SK-N-SH (cell line): Measurements from ENCODE around the gene TPD52L2. TPM values are rescaled to one million over a fixed set of nuclear protein-coding genes. Genes with fewer than 3 reads are reported as not detected.

Source experiments
- CTCF ChIA-PET: fragments of 300-600, 350-600 bp; formaldehyde crosslinking; extraction: SDS; loops from one replicate; lab custom pipeline; 2021; lab: Yijun Ruan, JAX
- POLR2A ChIA-PET: fragments of 350-600 bp; sonication (Branson Sonifier 250); formaldehyde crosslinking; extraction: SDS; loops from one replicate; lab custom pipeline; 2020; ENCODE audit warnings: antibody characterized with exemption, inconsistent platforms; lab: Yijun Ruan, JAX
- DNase-seq: peaks from one replicate; pipeline ENCODE4 v3.0.0; 2012
- H2AFZ ChIP-seq: fragments of 200-600 bp; sonication (generic); 2 replicates; pipeline ENCODE4 v1.8.1; 2016; ENCODE audit warnings: antibody characterized with exemption, mild to moderate bottlenecking, low read depth
- H3F3A ChIP-seq: fragments of 200-600 bp; sonication (generic); replicated peaks from 2 replicates; pipeline ENCODE3; 2016; ENCODE audit warnings: antibody characterized with exemption, mild to moderate bottlenecking; ENCODE audit not compliant: insufficient read depth
- H3K27ac ChIP-seq, 2 experiments: fragments of 200-500 bp in 1 of 2; fragments of 200-600 bp in 1 of 2; sonication (Bioruptor generic) in 1 of 2; sonication (generic), shearing (Covaris generic) in 1 of 2; 2 replicates each; pipeline versions ENCODE4 v1.5.1 to v1.6.1; 2014 to 2016; ENCODE audit warnings: low read depth in 2 of 2, inconsistent platforms in 1 of 2, low read length in 1 of 2, mild to moderate bottlenecking in 1 of 2, mixed read lengths in 1 of 2
- H3K27me3 ChIP-seq: fragments of 200-600 bp; sonication (generic), shearing (Covaris generic); 2 replicates; pipeline ENCODE4 v1.6.1; 2016; ENCODE audit warnings: mixed run types; ENCODE audit not compliant: insufficient read depth
- H3K36me3 ChIP-seq, 2 experiments: fragments of 200-500 bp in 1 of 2; fragments of 200-600 bp in 1 of 2; sonication (Bioruptor generic) in 1 of 2; sonication (generic) in 1 of 2; replicated peaks in 1 of 2; 2 replicates each; pipeline versions ENCODE3 to v1.5.1; 2014 to 2016; ENCODE audit warnings: low read length in 1 of 2, mild to moderate bottlenecking in 1 of 2; ENCODE audit not compliant: insufficient read depth in 2 of 2, control insufficient read depth in 1 of 2
- H3K4me1 ChIP-seq, 2 experiments: fragments of 200-500 bp in 1 of 2; fragments of 200-600 bp in 1 of 2; sonication (Bioruptor generic) in 1 of 2; sonication (generic), shearing (Covaris generic) in 1 of 2; 2 replicates each; pipeline versions ENCODE4 v1.5.1 to v1.6.1; 2014 to 2016; ENCODE audit warnings: low read depth in 1 of 2, low read length in 1 of 2, mixed run types in 1 of 2; ENCODE audit not compliant: insufficient read depth in 2 of 2, control insufficient read depth in 1 of 2
- H3K4me2 ChIP-seq: fragments of 200-600 bp; sonication (generic), shearing (Covaris generic); 2 replicates; pipeline ENCODE4 v1.6.1; 2017; ENCODE audit warnings: mixed run types
- H3K4me3 ChIP-seq, 2 experiments: fragments of 200-500 bp in 1 of 2; fragments of 200-600 bp in 1 of 2; sonication (Bioruptor generic) in 1 of 2; sonication (generic), shearing (Covaris generic) in 1 of 2; 2 replicates each; pipeline versions ENCODE4 v1.5.1 to v1.8.1; 2014 to 2016; ENCODE audit warnings: low read depth in 2 of 2, inconsistent platforms in 1 of 2, low read length in 1 of 2, mild to moderate bottlenecking in 1 of 2, mixed read lengths in 1 of 2, moderate library complexity in 1 of 2
- H3K79me2 ChIP-seq: fragments of 200-600 bp; sonication (generic); 2 replicates; pipeline ENCODE4 v1.8.1; 2017; ENCODE audit warnings: mild to moderate bottlenecking; ENCODE audit not compliant: insufficient read depth
- H3K9ac ChIP-seq: fragments of 200-600 bp; sonication (generic); 2 replicates; pipeline ENCODE4 v1.6.1; 2017; ENCODE audit warnings: mixed run types
- H3K9me2 ChIP-seq: fragments of 200-600 bp; sonication (generic); 2 replicates; pipeline ENCODE4 v1.6.1; 2017; ENCODE audit warnings: mixed run types
- H3K9me3 ChIP-seq: fragments of 200-600 bp; sonication (generic); 2 replicates; pipeline ENCODE4 v1.6.1; 2017; ENCODE audit warnings: mixed run types, mild to moderate bottlenecking, moderate library complexity
- H4K20me1 ChIP-seq: fragments of 200-600 bp; sonication (generic); 2 replicates; pipeline ENCODE4 v1.6.1; 2017; ENCODE audit warnings: mild to moderate bottlenecking, mixed run types; ENCODE audit not compliant: insufficient read depth
- CHD2 ChIP-seq: fragments of 150-350 bp; IDR thresholded peaks from 2 replicates; pipeline ENCODE4 v1.6.1; 2018; ENCODE audit warnings: low read length; ENCODE audit not compliant: partially characterized antibody
- EP300 ChIP-seq, 2 experiments: IDR thresholded peaks; 2 replicates each; pipeline versions ENCODE4 v1.4.0 to v1.6.1; 2012; ENCODE audit warnings: borderline replicate concordance in 1 of 2, low read depth in 1 of 2, low read length in 1 of 2
- FOSL2 ChIP-seq: IDR thresholded peaks from 2 replicates; pipeline ENCODE4 v1.4.0; 2012; ENCODE audit warnings: low read depth, mild to moderate bottlenecking, moderate library complexity, borderline replicate concordance
- FOXM1 ChIP-seq: IDR thresholded peaks from 2 replicates; pipeline ENCODE4 v1.4.0; 2012; ENCODE audit warnings: low read depth, mild to moderate bottlenecking
- GABPA ChIP-seq: IDR thresholded peaks from 2 replicates; pipeline ENCODE4 v1.4.0; 2012; ENCODE audit warnings: low read depth, mild to moderate bottlenecking
- JUND ChIP-seq: IDR thresholded peaks from 2 replicates; pipeline ENCODE4 v1.4.0; 2012
- MXI1 ChIP-seq: IDR thresholded peaks from 2 replicates; pipeline ENCODE4 v1.6.1; 2012; ENCODE audit warnings: mild to moderate bottlenecking, low read depth, low read length, improper control_type of control experiment
- NFIC ChIP-seq: IDR thresholded peaks from 2 replicates; pipeline ENCODE4 v1.4.0; 2012; ENCODE audit warnings: borderline replicate concordance
- NRF1 ChIP-seq: IDR thresholded peaks from 2 replicates; pipeline ENCODE4 v1.6.1; 2012; ENCODE audit warnings: low read depth, mild to moderate bottlenecking, low read length
- POLR2AphosphoS5 ChIP-seq: IDR thresholded peaks from 2 replicates; pipeline ENCODE4 v1.6.1; 2012; ENCODE audit warnings: low read depth, low read length
- RAD21 ChIP-seq: IDR thresholded peaks from 2 replicates; pipeline ENCODE4 v1.6.1; 2012; ENCODE audit warnings: mild to moderate bottlenecking, low read length
- RCOR1 ChIP-seq: fragments of 150-350 bp; IDR thresholded peaks from 2 replicates; pipeline ENCODE4 v1.6.1; 2017; ENCODE audit warnings: antibody characterized with exemption, low read length
- RXRA ChIP-seq: IDR thresholded peaks from 2 replicates; pipeline ENCODE4 v1.4.0; 2012; ENCODE audit warnings: low read depth, mild to moderate bottlenecking, borderline replicate concordance
- SIN3A ChIP-seq: IDR thresholded peaks from 2 replicates; pipeline ENCODE4 v1.6.1; 2012; ENCODE audit warnings: low read depth, mild to moderate bottlenecking, low read length, moderate library complexity, borderline replicate concordance
- TAF1 ChIP-seq: IDR thresholded peaks from 2 replicates; pipeline ENCODE4 v1.6.1; 2012; ENCODE audit warnings: low read depth, mild to moderate bottlenecking, low read length, moderate library complexity, borderline replicate concordance
- TCF12 ChIP-seq: IDR thresholded peaks from 2 replicates; pipeline ENCODE4 v1.4.0; 2012
- TEAD4 ChIP-seq: IDR thresholded peaks from 2 replicates; pipeline ENCODE4 v1.4.0; 2012; ENCODE audit warnings: mild to moderate bottlenecking, borderline replicate concordance; ENCODE audit not compliant: insufficient read depth
- YY1 ChIP-seq: IDR thresholded peaks from 2 replicates; pipeline ENCODE4 v1.4.0; 2012; ENCODE audit warnings: low read depth, mild to moderate bottlenecking
- WGBS: methylation state at CpG from one replicate; pipeline ENCODE4 v1.1.6; 2017; ENCODE audit warnings: low lambda C conversion rate; 5-methylcytosine and 5-hydroxymethylcytosine counted together
- polyA plus RNA-seq, 3 experiments: library from polyadenylated mRNA; depleted of rRNA; stranded (reverse); fragments of >200 nt; gene quantifications; 2 replicates each; pipeline ENCODE4 v1.2.3, GENCODE V29; 2012
- TF ChIP-seq, protein P1 (sequence below): fragments of 150-350 bp; IDR thresholded peaks from 2 replicates; pipeline ENCODE4 v1.6.1; 2016; ENCODE audit warnings: mild to moderate bottlenecking, low read depth, low read length
- TF ChIP-seq, protein P2 (sequence below): IDR thresholded peaks from 2 replicates; pipeline ENCODE4 v1.4.0; 2012; ENCODE audit warnings: low read depth, borderline replicate concordance
- TF ChIP-seq, protein P3 (sequence below): fragments of 200-600 bp; sonication (generic); IDR thresholded peaks from 2 replicates; pipeline ENCODE4 v1.6.1; 2017; ENCODE audit warnings: antibody characterized with exemption, mild to moderate bottlenecking, moderate library complexity
- TF ChIP-seq, protein P4 (sequence below): IDR thresholded peaks from 2 replicates; pipeline ENCODE4 v1.4.0; 2012; ENCODE audit warnings: low read depth
- TF ChIP-seq, protein P5 (sequence below): IDR thresholded peaks from 2 replicates; pipeline ENCODE4; 2012
- TF ChIP-seq, protein P6 (sequence below): IDR thresholded peaks from 2 replicates; pipeline ENCODE4 v1.6.1; 2012; ENCODE audit warnings: mild to moderate bottlenecking, low read depth, low read length, moderate library complexity

Gene TPD52L2
- 137 and 161 TPM in 2 replicates for polyA plus RNA-seq (2012; rRNA removed)
- 108 and 143 TPM in 2 replicates for polyA plus RNA-seq (2012; cell fraction: cytosol; rRNA removed)
- 139 and 148 TPM in 2 replicates for polyA plus RNA-seq (2012; cell fraction: nucleus; rRNA removed)

DNA sequence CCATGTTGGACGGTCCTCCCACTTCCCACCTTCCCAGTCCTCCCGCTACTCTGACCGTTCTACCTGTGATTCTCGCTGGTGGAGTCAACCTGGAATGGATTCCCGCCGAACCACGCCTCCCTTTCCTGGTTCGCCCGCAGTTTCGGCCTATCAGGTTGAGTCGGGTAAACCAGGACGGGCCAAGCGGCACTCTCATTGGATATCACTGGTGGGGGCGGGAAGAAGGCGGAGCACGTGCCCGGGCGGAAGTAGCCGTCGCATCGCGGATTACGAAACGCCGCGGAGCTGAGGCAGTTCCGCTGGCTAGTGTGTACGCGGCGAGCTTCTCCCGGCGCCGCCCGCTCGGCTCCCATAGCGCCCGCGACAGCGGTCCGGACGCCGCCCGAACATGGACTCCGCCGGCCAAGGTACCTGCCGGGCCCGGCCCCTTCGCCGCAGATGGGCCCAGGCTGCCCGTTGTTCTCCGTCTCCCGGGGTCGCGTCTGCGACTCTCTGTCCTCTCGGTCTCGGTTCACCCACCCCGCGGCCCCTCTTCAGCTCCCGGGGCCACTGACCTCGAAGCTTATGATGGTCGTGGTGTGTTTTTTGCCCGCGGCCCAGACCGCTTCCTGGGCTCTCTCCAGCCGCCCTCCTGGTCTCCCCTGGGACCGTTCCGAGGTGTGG is at the start of gene TPD52L2:
Gene TPD52L2, plus strand, starts transcription at position 293 of the 663 bp plus-strand sequence. Its CDS starts 96 bp downstream, at position 389.
- Histone ChIP-seq H3K36me3 (peaks cover 20 to 23% of the 10 kb centered on the region in 2 experiments), H2AFZ (peak within 1 kb of the TSS; percentile 87), H3F3A (peaks cover 3% of the 10 kb centered on the region), H3K79me2 (peaks cover 65% of the 10 kb centered on the region), H4K20me1 (0 out of 2 replicates have a peak, but pooled peaks cover 5% of the 10 kb centered on the region), H3K4me1 (peaks cover 0 to 11% of the 10 kb centered on the region in 2 experiments; a peak in 1 of 4 replicates), H3K9me3 (no peaks in the 10 kb centered on the region), H3K27ac (peak within 1 kb of the TSS; percentile 78 to 84), H3K9me2 (no peaks in the 10 kb centered on the region), H3K4me3 (peak within 1 kb of the TSS; percentile 78 to 97), H3K4me2 (peak within 1 kb of the TSS; percentile 98), H3K9ac (peak within 1 kb of the TSS; percentile 95), H3K27me3 (no peaks in the 10 kb centered on the region)
- 2% methylated on average over 24 of the region's 68 CpGs for WGBS
- ChIA-PET POLR2A (interaction anchor here (0.6 to 2.1 kb wide), 13 partner anchors 10 to 329 kb away, joined by 3 to 12 read pairs (median 3); partner anchors contain the start of genes PRPF6, STMN3 and TCEA2), CTCF (interaction anchor here (0.9 to 4.2 kb wide), 11 partner anchors 11 to 117 kb away, joined by 3 to 30 read pairs (median 4); partner anchors contain the start of gene PRPF6)
- DNase-seq = peak; percentile 98
- TF ChIP-seq FOSL2 = no peak
- peak; percentile 92 for TF ChIP-seq MXI1
- no peak for TF ChIP-seq RCOR1
- TF ChIP-seq, protein P1, sequence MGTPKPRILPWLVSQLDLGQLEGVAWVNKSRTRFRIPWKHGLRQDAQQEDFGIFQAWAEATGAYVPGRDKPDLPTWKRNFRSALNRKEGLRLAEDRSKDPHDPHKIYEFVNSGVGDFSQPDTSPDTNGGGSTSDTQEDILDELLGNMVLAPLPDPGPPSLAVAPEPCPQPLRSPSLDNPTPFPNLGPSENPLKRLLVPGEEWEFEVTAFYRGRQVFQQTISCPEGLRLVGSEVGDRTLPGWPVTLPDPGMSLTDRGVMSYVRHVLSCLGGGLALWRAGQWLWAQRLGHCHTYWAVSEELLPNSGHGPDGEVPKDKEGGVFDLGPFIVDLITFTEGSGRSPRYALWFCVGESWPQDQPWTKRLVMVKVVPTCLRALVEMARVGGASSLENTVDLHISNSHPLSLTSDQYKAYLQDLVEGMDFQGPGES = no peak
- peak; percentile 38; the same call in 1 of the 2 replicates for TF ChIP-seq TAF1
- TF ChIP-seq POLR2AphosphoS5 = peak; percentile 64
- TF ChIP-seq YY1 = peak; percentile 70; the same call in 1 of the 2 replicates
- TF ChIP-seq, protein P2, sequence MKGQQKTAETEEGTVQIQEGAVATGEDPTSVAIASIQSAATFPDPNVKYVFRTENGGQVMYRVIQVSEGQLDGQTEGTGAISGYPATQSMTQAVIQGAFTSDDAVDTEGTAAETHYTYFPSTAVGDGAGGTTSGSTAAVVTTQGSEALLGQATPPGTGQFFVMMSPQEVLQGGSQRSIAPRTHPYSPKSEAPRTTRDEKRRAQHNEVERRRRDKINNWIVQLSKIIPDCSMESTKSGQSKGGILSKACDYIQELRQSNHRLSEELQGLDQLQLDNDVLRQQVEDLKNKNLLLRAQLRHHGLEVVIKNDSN = peak; percentile 90
- TF ChIP-seq, protein P3, sequence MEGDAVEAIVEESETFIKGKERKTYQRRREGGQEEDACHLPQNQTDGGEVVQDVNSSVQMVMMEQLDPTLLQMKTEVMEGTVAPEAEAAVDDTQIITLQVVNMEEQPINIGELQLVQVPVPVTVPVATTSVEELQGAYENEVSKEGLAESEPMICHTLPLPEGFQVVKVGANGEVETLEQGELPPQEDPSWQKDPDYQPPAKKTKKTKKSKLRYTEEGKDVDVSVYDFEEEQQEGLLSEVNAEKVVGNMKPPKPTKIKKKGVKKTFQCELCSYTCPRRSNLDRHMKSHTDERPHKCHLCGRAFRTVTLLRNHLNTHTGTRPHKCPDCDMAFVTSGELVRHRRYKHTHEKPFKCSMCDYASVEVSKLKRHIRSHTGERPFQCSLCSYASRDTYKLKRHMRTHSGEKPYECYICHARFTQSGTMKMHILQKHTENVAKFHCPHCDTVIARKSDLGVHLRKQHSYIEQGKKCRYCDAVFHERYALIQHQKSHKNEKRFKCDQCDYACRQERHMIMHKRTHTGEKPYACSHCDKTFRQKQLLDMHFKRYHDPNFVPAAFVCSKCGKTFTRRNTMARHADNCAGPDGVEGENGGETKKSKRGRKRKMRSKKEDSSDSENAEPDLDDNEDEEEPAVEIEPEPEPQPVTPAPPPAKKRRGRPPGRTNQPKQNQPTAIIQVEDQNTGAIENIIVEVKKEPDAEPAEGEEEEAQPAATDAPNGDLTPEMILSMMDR = no peak
- TF ChIP-seq NFIC = no peak
- TF ChIP-seq, protein P4, sequence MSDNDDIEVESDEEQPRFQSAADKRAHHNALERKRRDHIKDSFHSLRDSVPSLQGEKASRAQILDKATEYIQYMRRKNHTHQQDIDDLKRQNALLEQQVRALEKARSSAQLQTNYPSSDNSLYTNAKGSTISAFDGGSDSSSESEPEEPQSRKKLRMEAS = peak; percentile 97
- TF ChIP-seq CHD2 = peak; percentile 82
- no peak for TF ChIP-seq TEAD4
- TF ChIP-seq, protein P5, sequence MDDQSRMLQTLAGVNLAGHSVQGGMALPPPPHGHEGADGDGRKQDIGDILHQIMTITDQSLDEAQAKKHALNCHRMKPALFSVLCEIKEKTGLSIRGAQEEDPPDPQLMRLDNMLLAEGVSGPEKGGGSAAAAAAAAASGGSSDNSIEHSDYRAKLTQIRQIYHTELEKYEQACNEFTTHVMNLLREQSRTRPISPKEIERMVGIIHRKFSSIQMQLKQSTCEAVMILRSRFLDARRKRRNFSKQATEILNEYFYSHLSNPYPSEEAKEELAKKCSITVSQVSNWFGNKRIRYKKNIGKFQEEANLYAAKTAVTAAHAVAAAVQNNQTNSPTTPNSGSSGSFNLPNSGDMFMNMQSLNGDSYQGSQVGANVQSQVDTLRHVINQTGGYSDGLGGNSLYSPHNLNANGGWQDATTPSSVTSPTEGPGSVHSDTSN = no peak; the same call in 1 of the 2 replicates
- TF ChIP-seq, protein P6, sequence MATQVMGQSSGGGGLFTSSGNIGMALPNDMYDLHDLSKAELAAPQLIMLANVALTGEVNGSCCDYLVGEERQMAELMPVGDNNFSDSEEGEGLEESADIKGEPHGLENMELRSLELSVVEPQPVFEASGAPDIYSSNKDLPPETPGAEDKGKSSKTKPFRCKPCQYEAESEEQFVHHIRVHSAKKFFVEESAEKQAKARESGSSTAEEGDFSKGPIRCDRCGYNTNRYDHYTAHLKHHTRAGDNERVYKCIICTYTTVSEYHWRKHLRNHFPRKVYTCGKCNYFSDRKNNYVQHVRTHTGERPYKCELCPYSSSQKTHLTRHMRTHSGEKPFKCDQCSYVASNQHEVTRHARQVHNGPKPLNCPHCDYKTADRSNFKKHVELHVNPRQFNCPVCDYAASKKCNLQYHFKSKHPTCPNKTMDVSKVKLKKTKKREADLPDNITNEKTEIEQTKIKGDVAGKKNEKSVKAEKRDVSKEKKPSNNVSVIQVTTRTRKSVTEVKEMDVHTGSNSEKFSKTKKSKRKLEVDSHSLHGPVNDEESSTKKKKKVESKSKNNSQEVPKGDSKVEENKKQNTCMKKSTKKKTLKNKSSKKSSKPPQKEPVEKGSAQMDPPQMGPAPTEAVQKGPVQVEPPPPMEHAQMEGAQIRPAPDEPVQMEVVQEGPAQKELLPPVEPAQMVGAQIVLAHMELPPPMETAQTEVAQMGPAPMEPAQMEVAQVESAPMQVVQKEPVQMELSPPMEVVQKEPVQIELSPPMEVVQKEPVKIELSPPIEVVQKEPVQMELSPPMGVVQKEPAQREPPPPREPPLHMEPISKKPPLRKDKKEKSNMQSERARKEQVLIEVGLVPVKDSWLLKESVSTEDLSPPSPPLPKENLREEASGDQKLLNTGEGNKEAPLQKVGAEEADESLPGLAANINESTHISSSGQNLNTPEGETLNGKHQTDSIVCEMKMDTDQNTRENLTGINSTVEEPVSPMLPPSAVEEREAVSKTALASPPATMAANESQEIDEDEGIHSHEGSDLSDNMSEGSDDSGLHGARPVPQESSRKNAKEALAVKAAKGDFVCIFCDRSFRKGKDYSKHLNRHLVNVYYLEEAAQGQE = no peak
- no peak for TF ChIP-seq EP300 (IDR thresholded peaks at IDR 0.05; ENCODE audit: borderline replicate concordance in 1 of 2, low read depth in 1 of 2, low read length in 1 of 2)
- no peak for TF ChIP-seq FOXM1
- no peak for TF ChIP-seq RXRA
- TF ChIP-seq SIN3A = peak; percentile 29; the same call in 1 of the 2 replicates
- TF ChIP-seq GABPA = peak; percentile 96
- TF ChIP-seq RAD21 = no peak
- no peak for TF ChIP-seq NRF1
- no peak for TF ChIP-seq JUND
- TF ChIP-seq TCF12 = peak; percentile 10; the same call in 1 of the 2 replicates
